Measurements from ENCODE around the gene NEURL1B.

GRCh38 chr5:172596638-172597231 lies 44.3 kb upstream of the NEURL1B start:
- TF ChIP-seq EZH2 (IDR thresholded peaks at IDR 0.05; ENCODE audit: borderline replicate concordance) (no peak), CTCF (IDR thresholded peaks at IDR 0.05; ENCODE audit: poor library complexity) (no peak), EZH2phosphoT487 (IDR thresholded peaks at IDR 0.05; ENCODE audit: low read depth, severe bottlenecking, unreplicated experiment) (no peak)

Measured in hepatocyte (in vitro differentiated cells).